PFSK-1 (cell line): ENCODE data around the gene FOXJ3.

Experiments used
- FOXP2 ChIP-seq: optimal IDR thresholded peaks from 2 replicates; pipeline ENCODE3; 2011; ENCODE audit warnings: borderline replicate concordance, control low read depth, inconsistent platforms; ENCODE audit not compliant: insufficient read depth; ENCODE audit errors: extremely low read length, extremely low read depth
- POLR2AphosphoS5 ChIP-seq: IDR thresholded peaks from 2 replicates; pipeline ENCODE4 v1.6.1; 2012; ENCODE audit warnings: low read depth, mild to moderate bottlenecking, control low read depth, low read length, moderate library complexity
- SIN3A ChIP-seq: IDR thresholded peaks from 2 replicates; pipeline ENCODE4 v1.6.1; 2012; ENCODE audit warnings: mild to moderate bottlenecking, low read length, moderate library complexity, borderline replicate concordance; ENCODE audit not compliant: insufficient read depth
- TAF1 ChIP-seq: IDR thresholded peaks from 2 replicates; pipeline ENCODE4 v1.6.1; 2012; ENCODE audit warnings: low read length, control low read depth, borderline replicate concordance; ENCODE audit not compliant: insufficient read depth
- TF ChIP-seq, protein P1 (sequence below), 2 experiments: IDR thresholded peaks; 2 replicates each; pipeline versions ENCODE4 v1.6.1 to v1.8.0; 2011 to 2012; ENCODE audit warnings: low read depth in 2 of 2, low read length in 2 of 2, control low read depth in 1 of 2, inconsistent platforms in 1 of 2, mild to moderate bottlenecking in 1 of 2, moderate library complexity in 1 of 2; ENCODE audit not compliant: insufficient read depth in 1 of 2

DNA sequence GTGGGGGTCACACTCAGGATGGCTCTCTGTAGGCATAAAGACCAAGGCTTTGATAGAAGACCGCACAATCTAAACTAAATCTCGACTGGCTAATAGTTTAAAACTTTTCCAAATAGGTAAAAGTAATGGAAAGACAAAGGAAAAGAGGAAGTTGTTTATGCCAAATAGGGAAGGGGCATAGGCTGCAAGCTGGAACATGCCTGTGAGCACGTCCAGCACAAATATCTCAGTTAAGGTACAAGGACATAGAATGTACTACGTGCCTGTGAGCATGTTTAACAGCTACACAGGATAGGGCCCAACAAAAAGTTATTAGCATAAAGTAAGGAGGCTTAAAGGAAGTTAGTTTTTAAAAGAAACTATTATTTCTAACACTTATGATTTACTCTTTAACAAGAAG lies 142.9 kb downstream of the FOXJ3 start:
- TF ChIP-seq TAF1 (no peak), POLR2AphosphoS5 (no peak), SIN3A (no peak), FOXP2 (no peak)
- TF ChIP-seq, protein P1, sequence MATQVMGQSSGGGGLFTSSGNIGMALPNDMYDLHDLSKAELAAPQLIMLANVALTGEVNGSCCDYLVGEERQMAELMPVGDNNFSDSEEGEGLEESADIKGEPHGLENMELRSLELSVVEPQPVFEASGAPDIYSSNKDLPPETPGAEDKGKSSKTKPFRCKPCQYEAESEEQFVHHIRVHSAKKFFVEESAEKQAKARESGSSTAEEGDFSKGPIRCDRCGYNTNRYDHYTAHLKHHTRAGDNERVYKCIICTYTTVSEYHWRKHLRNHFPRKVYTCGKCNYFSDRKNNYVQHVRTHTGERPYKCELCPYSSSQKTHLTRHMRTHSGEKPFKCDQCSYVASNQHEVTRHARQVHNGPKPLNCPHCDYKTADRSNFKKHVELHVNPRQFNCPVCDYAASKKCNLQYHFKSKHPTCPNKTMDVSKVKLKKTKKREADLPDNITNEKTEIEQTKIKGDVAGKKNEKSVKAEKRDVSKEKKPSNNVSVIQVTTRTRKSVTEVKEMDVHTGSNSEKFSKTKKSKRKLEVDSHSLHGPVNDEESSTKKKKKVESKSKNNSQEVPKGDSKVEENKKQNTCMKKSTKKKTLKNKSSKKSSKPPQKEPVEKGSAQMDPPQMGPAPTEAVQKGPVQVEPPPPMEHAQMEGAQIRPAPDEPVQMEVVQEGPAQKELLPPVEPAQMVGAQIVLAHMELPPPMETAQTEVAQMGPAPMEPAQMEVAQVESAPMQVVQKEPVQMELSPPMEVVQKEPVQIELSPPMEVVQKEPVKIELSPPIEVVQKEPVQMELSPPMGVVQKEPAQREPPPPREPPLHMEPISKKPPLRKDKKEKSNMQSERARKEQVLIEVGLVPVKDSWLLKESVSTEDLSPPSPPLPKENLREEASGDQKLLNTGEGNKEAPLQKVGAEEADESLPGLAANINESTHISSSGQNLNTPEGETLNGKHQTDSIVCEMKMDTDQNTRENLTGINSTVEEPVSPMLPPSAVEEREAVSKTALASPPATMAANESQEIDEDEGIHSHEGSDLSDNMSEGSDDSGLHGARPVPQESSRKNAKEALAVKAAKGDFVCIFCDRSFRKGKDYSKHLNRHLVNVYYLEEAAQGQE (IDR thresholded peaks at IDR 0.05; ENCODE audit: insufficient read depth in 1 of 2, low read depth in 2 of 2, low read length in 2 of 2) = no peak
